IMR-90 (cell line): ENCODE data around the gene RAN. TPM values are rescaled to one million over a fixed set of nuclear protein-coding genes. Genes with fewer than 3 reads are reported as not detected.

Source experiments
- ATAC-seq: fragments of 200-7000 bp; cut with Tn5 transposase; 2 replicates; pipeline ENCODE4 v1.9.1; 2020; ENCODE audit warnings: low read depth, mild to moderate bottlenecking, moderate library complexity
- BruUV-seq: library from RNA; stranded (reverse); fragments of 400-500 nt; replicated peaks from 2 replicates; lab custom pipeline; 2021; lab: Mats Ljungman, UMichigan
- CTCF ChIA-PET: fragments of 300-600 bp; formaldehyde crosslinking; extraction: SDS; loops from one replicate; lab custom pipeline; 2021; ENCODE audit warnings: antibody characterized with exemption; lab: Yijun Ruan, JAX
- POLR2A ChIA-PET: fragments of 300-600 bp; sonication (Branson Sonifier 250); formaldehyde crosslinking; loops from one replicate; lab custom pipeline; 2022; ENCODE audit warnings: antibody characterized with exemption; ENCODE audit not compliant: unreplicated experiment; lab: Charles Lee
- DNase-seq: peaks from one replicate; pipeline ENCODE4 v3.0.0; 2013
- H2AFZ ChIP-seq: replicated peaks from 2 replicates; pipeline ENCODE3; 2013; ENCODE audit warnings: low read length, mild to moderate bottlenecking; ENCODE audit not compliant: poor library complexity
- H2AK5ac ChIP-seq: 2 replicates; pipeline ENCODE4 v1.6.1; 2013; ENCODE audit warnings: low read depth, low read length, inconsistent platforms
- H2AK9ac ChIP-seq: replicated peaks from 2 replicates; pipeline ENCODE3; 2013; ENCODE audit warnings: mild to moderate bottlenecking, low read depth, low read length, moderate library complexity; ENCODE audit not compliant: poor library complexity
- H2BK120ac ChIP-seq: 2 replicates; pipeline ENCODE4 v1.6.1; 2013; ENCODE audit warnings: low read depth, low read length, inconsistent platforms
- H2BK15ac ChIP-seq: 3 replicates; pipeline ENCODE4 v1.6.1; 2013; ENCODE audit warnings: low read depth, low read length, inconsistent platforms
- H2BK20ac ChIP-seq: 2 replicates; pipeline ENCODE4 v1.6.1; 2013; ENCODE audit warnings: low read depth, mild to moderate bottlenecking, inconsistent platforms, low read length, moderate library complexity
- H2BK5ac ChIP-seq: 2 replicates; pipeline ENCODE4 v1.6.1; 2013; ENCODE audit warnings: mild to moderate bottlenecking, low read depth, low read length, inconsistent platforms; ENCODE audit not compliant: poor library complexity, severe bottlenecking
- H3K14ac ChIP-seq: replicated peaks from 2 replicates; pipeline ENCODE4 v1.6.1; 2013; ENCODE audit warnings: low read depth, low read length, inconsistent platforms
- H3K18ac ChIP-seq: 2 replicates; pipeline ENCODE4 v1.6.1; 2013; ENCODE audit warnings: low read depth, low read length, control low read depth
- H3K23ac ChIP-seq: 2 replicates; pipeline ENCODE4 v1.6.1; 2013; ENCODE audit warnings: low read depth, low read length, inconsistent platforms
- H3K27ac ChIP-seq: 2 replicates; pipeline ENCODE4 v1.5.1; 2013; ENCODE audit warnings: mild to moderate bottlenecking, control low read depth, low read length; ENCODE audit not compliant: insufficient read depth
- H3K27me3 ChIP-seq: 2 replicates; pipeline ENCODE4 v1.6.1; 2013; ENCODE audit warnings: low read length; ENCODE audit not compliant: control insufficient read depth, insufficient read depth
- H3K36me3 ChIP-seq: 2 replicates; pipeline ENCODE4 v1.6.1; 2013; ENCODE audit warnings: low read length, mixed read lengths; ENCODE audit not compliant: control insufficient read depth, insufficient read depth
- H3K4ac ChIP-seq: 2 replicates; pipeline ENCODE4 v1.6.1; 2013; ENCODE audit warnings: low read depth, low read length, inconsistent platforms
- H3K4me1 ChIP-seq: 2 replicates; pipeline ENCODE4 v1.6.1; 2013; ENCODE audit warnings: low read length, mixed read lengths; ENCODE audit not compliant: control insufficient read depth, insufficient read depth
- H3K4me2 ChIP-seq: 2 replicates; pipeline ENCODE4 v1.6.1; 2013; ENCODE audit warnings: low read depth, mild to moderate bottlenecking, control low read depth, low read length, moderate library complexity
- H3K4me3 ChIP-seq: 2 replicates; pipeline ENCODE4 v1.5.1; 2013; ENCODE audit warnings: low read depth, mild to moderate bottlenecking, control low read depth, low read length, moderate library complexity; ENCODE audit not compliant: insufficient read depth
- H3K56ac ChIP-seq: 2 replicates; pipeline ENCODE4 v1.6.1; 2013; ENCODE audit warnings: low read length, inconsistent platforms; ENCODE audit not compliant: insufficient read depth; ENCODE audit errors: extremely low read depth
- H3K79me1 ChIP-seq, 2 experiments: 2 replicates each; pipeline ENCODE4 v1.6.1; 2013; ENCODE audit warnings: low read length in 2 of 2, inconsistent platforms in 1 of 2, low read depth in 1 of 2
- H3K9ac ChIP-seq: 2 replicates; pipeline ENCODE4 v1.6.1; 2013; ENCODE audit warnings: low read depth, low read length, control low read depth
- H3K9me1 ChIP-seq: 2 replicates; pipeline ENCODE4 v1.6.1; 2013; ENCODE audit warnings: low read length, inconsistent platforms; ENCODE audit not compliant: insufficient read depth
- H3K9me3 ChIP-seq: 2 replicates; pipeline ENCODE4 v1.6.1; 2013; ENCODE audit warnings: low read length; ENCODE audit not compliant: control insufficient read depth, insufficient read depth
- H4K20me1 ChIP-seq: 2 replicates; pipeline ENCODE4 v1.6.1; 2013; ENCODE audit warnings: low read length, inconsistent platforms; ENCODE audit not compliant: insufficient read depth
- H4K5ac ChIP-seq: 2 replicates; pipeline ENCODE4 v1.6.1; 2013; ENCODE audit warnings: mild to moderate bottlenecking, low read depth, low read length, control low read depth
- H4K8ac ChIP-seq, 2 experiments: 2 replicates each; pipeline ENCODE4 v1.6.1; 2013; ENCODE audit warnings: low read depth in 2 of 2, low read length in 2 of 2, control low read depth in 1 of 2, inconsistent platforms in 1 of 2
- H4K91ac ChIP-seq: 2 replicates; pipeline ENCODE4 v1.6.1; 2013; ENCODE audit warnings: low read depth, low read length, inconsistent platforms; ENCODE audit not compliant: insufficient read depth
- BHLHE40 ChIP-seq: fragments of 150-350 bp; IDR thresholded peaks from 2 replicates; pipeline ENCODE4 v1.6.1; 2016; ENCODE audit warnings: mild to moderate bottlenecking, low read depth, low read length
- CEBPB ChIP-seq: IDR thresholded peaks from 2 replicates; pipeline ENCODE4 v1.6.1; 2012; ENCODE audit warnings: low read depth, low read length, improper control_type of control experiment
- CHD1 ChIP-seq: IDR thresholded peaks from 2 replicates; pipeline ENCODE4 v1.6.1; 2012; ENCODE audit warnings: low read depth, low read length, improper control_type of control experiment
- FOS ChIP-seq: fragments of 150-350 bp; IDR thresholded peaks from 2 replicates; pipeline ENCODE4 v1.6.1; 2016; ENCODE audit warnings: low read depth, low read length
- MAFK ChIP-seq: IDR thresholded peaks from 2 replicates; pipeline ENCODE4 v1.6.1; 2012; ENCODE audit warnings: low read depth, low read length, improper control_type of control experiment
- MAZ ChIP-seq: IDR thresholded peaks from 2 replicates; pipeline ENCODE4 v1.6.1; 2012; ENCODE audit warnings: low read depth, mild to moderate bottlenecking, low read length, improper control_type of control experiment, moderate library complexity, borderline replicate concordance
- MXI1 ChIP-seq: IDR thresholded peaks from 2 replicates; pipeline ENCODE4 v1.6.1; 2012; ENCODE audit warnings: low read depth, mild to moderate bottlenecking, low read length, moderate library complexity, borderline replicate concordance
- POLR2A ChIP-seq: IDR thresholded peaks from 2 replicates; pipeline ENCODE4 v1.6.1; 2012; ENCODE audit warnings: mild to moderate bottlenecking, low read depth, low read length
- RAD21 ChIP-seq: IDR thresholded peaks from 2 replicates; pipeline ENCODE4 v1.6.1; 2012; ENCODE audit warnings: low read length, improper control_type of control experiment
- RCOR1 ChIP-seq: IDR thresholded peaks from 2 replicates; pipeline ENCODE4 v1.6.1; 2012; ENCODE audit warnings: mild to moderate bottlenecking, low read length, improper control_type of control experiment; ENCODE audit not compliant: insufficient replicate concordance
- RFX5 ChIP-seq: IDR thresholded peaks from 2 replicates; pipeline ENCODE4 v1.8.0; 2012; ENCODE audit warnings: low read depth, mild to moderate bottlenecking, low read length, moderate library complexity
- SMC3 ChIP-seq: fragments of 150-350 bp; IDR thresholded peaks from 2 replicates; pipeline ENCODE4 v1.6.1; 2016; ENCODE audit warnings: low read depth, mild to moderate bottlenecking, antibody characterized with exemption, low read length, moderate library complexity
- WGBS, 2 experiments: methylation state at CpG; one replicate each; pipeline versions ENCODE4 v1.1.5 to v1.1.7; 2013; ENCODE audit warnings: missing lambda C conversion rate in 2 of 2; ENCODE audit not compliant: insufficient read length in 1 of 2; ENCODE audit errors: extremely low coverage in 2 of 2; 5-methylcytosine and 5-hydroxymethylcytosine counted together
- dilution Hi-C: fragments of 300-500 bp; cut with HindIII; formaldehyde crosslinking; loops from one replicate; pipeline ENCODE4 v1.14.3; 2018; ENCODE audit warnings: low sequenced_read_pairs; ENCODE audit not compliant: unreplicated experiment
- in situ Hi-C: fragments of 300-500 bp; cut with MboI; formaldehyde crosslinking; loops from 3 replicates; pipeline ENCODE4 v1.14.3; 2019; ENCODE audit warnings: low sequenced_read_pairs, inconsistent platforms, mixed read lengths
- intact Hi-C: fragments of 100-400 bp; cut with micrococcal nuclease; formaldehyde crosslinking; loops from 2 replicates; pipeline ENCODE4 v1.10.0; 2022
- polyA plus RNA-seq, 3 experiments: library from polyadenylated mRNA; depleted of rRNA; stranded (reverse); fragments of >200 nt; gene quantifications; 2 replicates each; pipeline ENCODE4 v1.2.3, GENCODE V29; 2012; ENCODE audit warnings: low replicate concordance in 1 of 3
- total RNA-seq: library from RNA; depleted of rRNA; stranded (reverse); fragments of >200 nt; gene quantifications from 2 replicates; pipeline ENCODE4 v1.2.3, GENCODE V29; 2012
- TF ChIP-seq, protein P1 (sequence below): fragments of 150-350 bp; IDR thresholded peaks from 2 replicates; pipeline ENCODE4 v1.6.1; 2016; ENCODE audit warnings: low read depth, mild to moderate bottlenecking, low read length, moderate library complexity, borderline replicate concordance
- TF ChIP-seq, protein P2 (sequence below): conservative IDR thresholded peaks from 2 replicates; pipeline ENCODE4 v1.5.1; 2012; ENCODE audit warnings: mild to moderate bottlenecking, low read depth, low read length, improper control_type of control experiment

Gene RAN
- total and polyA plus RNA-seq, 2 of the 4 experiments (the other 2 are of a cell fraction): 910 to 984 TPM

- TF ChIP-seq MXI1 (no peak), RAD21 (no peak), POLR2A (no peak), RCOR1 (no peak)
- TF ChIP-seq, protein P1, sequence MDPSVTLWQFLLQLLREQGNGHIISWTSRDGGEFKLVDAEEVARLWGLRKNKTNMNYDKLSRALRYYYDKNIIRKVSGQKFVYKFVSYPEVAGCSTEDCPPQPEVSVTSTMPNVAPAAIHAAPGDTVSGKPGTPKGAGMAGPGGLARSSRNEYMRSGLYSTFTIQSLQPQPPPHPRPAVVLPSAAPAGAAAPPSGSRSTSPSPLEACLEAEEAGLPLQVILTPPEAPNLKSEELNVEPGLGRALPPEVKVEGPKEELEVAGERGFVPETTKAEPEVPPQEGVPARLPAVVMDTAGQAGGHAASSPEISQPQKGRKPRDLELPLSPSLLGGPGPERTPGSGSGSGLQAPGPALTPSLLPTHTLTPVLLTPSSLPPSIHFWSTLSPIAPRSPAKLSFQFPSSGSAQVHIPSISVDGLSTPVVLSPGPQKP: no peak
Measured at GRCh38 chr12:130873106-130873795, 1.4 kb downstream of the RAN start (continued).

DNA sequence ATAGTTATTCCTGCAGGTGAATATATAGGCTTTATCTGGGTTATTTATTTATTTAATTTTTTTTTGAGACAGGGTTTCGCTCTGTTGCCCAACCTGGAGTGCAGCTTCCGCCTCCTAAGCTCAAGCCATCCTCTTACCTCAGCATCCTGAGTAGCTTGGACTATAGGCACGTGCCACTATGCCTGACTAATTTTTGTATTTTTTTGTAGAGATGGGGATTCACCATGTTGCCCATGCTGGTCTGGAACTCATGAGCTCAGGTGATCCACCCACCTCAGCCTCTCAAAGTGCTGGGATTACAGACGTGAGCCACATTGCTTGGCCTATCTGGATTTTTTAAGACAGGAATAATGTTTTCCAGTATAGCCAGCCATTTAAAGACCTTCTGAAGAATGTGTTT is 2.0 kb downstream of the RAN start:
- ATAC-seq (no peak), DNase-seq (no peak)
- H3K18ac ChIP-seq: no peak overlapping the region
- H3K27me3 ChIP-seq: no peaks in the 10 kb centered on the region
- in situ Hi-C loops: no loop called here
- no peaks in the 10 kb centered on the region for H3K4me1 ChIP-seq
- H3K9ac ChIP-seq: no peak overlapping the region
- ChIA-PET POLR2A (no interaction called here), CTCF (no interaction called here)
- no peak overlapping the region for H3K23ac ChIP-seq
- intact Hi-C loops: loop anchor here (5.0 kb wide), 1 partner anchor 97 kb away; no protein-coding TSS in a partner anchor
- H2AFZ ChIP-seq: no peak overlapping the region
- H3K9me3 ChIP-seq: no peaks in the 10 kb centered on the region
- H2AK9ac ChIP-seq: no peak overlapping the region
- no peak overlapping the region for H2AK5ac ChIP-seq
- no peak overlapping the region for H2BK120ac ChIP-seq
- H3K14ac ChIP-seq: no peak overlapping the region
- H4K91ac ChIP-seq: no peak overlapping the region
- H2BK15ac ChIP-seq: no peak overlapping the region
- H3K4me2 ChIP-seq: no peak overlapping the region
- H3K4ac ChIP-seq: no peak overlapping the region
- no peak overlapping the region for H3K56ac ChIP-seq
- no peak overlapping the region for H2BK5ac ChIP-seq
- H3K4me3 ChIP-seq: no peak overlapping the region
- no peak overlapping the region for H3K27ac ChIP-seq
- H4K5ac ChIP-seq: no peak overlapping the region
- peaks cover 22% of the 10 kb centered on the region for H3K36me3 ChIP-seq
- peaks cover 6% of the 10 kb centered on the region; the same call in 1 of the 2 replicates for H3K9me1 ChIP-seq
- no peak overlapping the region for H4K8ac ChIP-seq
- H2BK20ac ChIP-seq: no peak overlapping the region
- peaks cover 11 to 32% of the 10 kb centered on the region in 2 experiments; a peak in 2 of 4 replicates for H3K79me1 ChIP-seq
- H4K20me1 ChIP-seq: peaks cover 27% of the 10 kb centered on the region
- BruUV-seq: no TSS peak
- no CpG with 5 or more reads among the region's 4 CpGs for WGBS, 2 experiments
- dilution Hi-C loops: no loop called here
- TF ChIP-seq MAZ: no peak
- TF ChIP-seq BHLHE40: no peak
- TF ChIP-seq, protein P2, sequence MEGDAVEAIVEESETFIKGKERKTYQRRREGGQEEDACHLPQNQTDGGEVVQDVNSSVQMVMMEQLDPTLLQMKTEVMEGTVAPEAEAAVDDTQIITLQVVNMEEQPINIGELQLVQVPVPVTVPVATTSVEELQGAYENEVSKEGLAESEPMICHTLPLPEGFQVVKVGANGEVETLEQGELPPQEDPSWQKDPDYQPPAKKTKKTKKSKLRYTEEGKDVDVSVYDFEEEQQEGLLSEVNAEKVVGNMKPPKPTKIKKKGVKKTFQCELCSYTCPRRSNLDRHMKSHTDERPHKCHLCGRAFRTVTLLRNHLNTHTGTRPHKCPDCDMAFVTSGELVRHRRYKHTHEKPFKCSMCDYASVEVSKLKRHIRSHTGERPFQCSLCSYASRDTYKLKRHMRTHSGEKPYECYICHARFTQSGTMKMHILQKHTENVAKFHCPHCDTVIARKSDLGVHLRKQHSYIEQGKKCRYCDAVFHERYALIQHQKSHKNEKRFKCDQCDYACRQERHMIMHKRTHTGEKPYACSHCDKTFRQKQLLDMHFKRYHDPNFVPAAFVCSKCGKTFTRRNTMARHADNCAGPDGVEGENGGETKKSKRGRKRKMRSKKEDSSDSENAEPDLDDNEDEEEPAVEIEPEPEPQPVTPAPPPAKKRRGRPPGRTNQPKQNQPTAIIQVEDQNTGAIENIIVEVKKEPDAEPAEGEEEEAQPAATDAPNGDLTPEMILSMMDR: no peak
- no peak for TF ChIP-seq RFX5
- TF ChIP-seq MXI1: no peak
- TF ChIP-seq SMC3: no peak
- no peak for TF ChIP-seq CEBPB
- no peak for TF ChIP-seq MAFK
- TF ChIP-seq FOS: no peak
- no peak for TF ChIP-seq CHD1
- TF ChIP-seq RAD21: no peak
